ENCODE measurements around the gene SMIM5.

DNA sequence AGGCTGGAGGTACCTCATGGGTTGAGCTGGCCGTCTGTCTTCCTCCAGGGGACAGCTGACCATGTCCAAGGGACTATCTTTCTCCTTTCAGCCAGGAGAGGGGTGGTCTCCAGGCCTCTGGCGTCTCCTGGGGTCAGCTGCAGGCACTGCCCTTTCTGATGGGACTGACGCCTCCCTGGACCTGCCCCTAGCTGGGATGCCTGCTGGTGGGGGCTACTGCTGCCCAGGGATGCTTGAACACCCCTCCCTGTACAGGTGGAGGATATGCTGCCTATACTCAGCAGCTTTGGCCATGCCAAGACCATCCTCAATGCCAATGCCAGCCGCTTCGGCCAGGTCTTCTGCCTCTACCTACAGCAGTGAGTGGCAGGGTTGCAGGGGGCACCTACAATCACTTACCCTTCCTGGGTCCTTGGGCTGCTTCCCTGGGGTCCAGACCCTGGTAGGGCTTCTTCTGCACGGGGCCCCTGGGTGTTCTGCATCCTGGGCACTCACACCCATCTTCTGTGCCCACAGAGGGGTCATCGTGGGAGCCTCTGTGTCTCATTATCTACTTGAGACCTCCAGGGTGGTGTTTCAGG is 41.4 kb upstream of the SMIM5 start:
- TF ChIP-seq, protein P1, sequence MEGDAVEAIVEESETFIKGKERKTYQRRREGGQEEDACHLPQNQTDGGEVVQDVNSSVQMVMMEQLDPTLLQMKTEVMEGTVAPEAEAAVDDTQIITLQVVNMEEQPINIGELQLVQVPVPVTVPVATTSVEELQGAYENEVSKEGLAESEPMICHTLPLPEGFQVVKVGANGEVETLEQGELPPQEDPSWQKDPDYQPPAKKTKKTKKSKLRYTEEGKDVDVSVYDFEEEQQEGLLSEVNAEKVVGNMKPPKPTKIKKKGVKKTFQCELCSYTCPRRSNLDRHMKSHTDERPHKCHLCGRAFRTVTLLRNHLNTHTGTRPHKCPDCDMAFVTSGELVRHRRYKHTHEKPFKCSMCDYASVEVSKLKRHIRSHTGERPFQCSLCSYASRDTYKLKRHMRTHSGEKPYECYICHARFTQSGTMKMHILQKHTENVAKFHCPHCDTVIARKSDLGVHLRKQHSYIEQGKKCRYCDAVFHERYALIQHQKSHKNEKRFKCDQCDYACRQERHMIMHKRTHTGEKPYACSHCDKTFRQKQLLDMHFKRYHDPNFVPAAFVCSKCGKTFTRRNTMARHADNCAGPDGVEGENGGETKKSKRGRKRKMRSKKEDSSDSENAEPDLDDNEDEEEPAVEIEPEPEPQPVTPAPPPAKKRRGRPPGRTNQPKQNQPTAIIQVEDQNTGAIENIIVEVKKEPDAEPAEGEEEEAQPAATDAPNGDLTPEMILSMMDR (IDR thresholded peaks at IDR 0.05), result no peak
- TF ChIP-seq POLR2A (IDR thresholded peaks at IDR 0.05), result no peak
